WTC11 (cell line): Measurements from ENCODE around the gene CLDN3. TPM values are rescaled to one million over a fixed set of nuclear protein-coding genes. Genes with fewer than 3 reads are reported as not detected.
A peak's percentile ranks its signal among the peaks of the same experiment; 100 is the strongest.

ENCODE experiments used
- ATAC-seq: fragments of 200-7000 bp; cut with Tn5 transposase; 2 replicates; pipeline ENCODE4 v1.10.0; 2021; ENCODE audit warnings: mild to moderate bottlenecking, moderate library complexity
- CTCF ChIA-PET: fragments of 300-600 bp; sonication (Branson Sonifier 250); formaldehyde crosslinking; loops from one replicate; lab custom pipeline; 2021; ENCODE audit warnings: antibody characterized with exemption; lab: Charles Lee
- POLR2A ChIA-PET: fragments of 350-600 bp; sonication (Branson Sonifier 250); formaldehyde crosslinking; loops from one replicate; lab custom pipeline; 2021; ENCODE audit warnings: antibody characterized with exemption; lab: Charles Lee
- DNase-seq: peaks from one replicate; pipeline ENCODE4 v3.0.0; 2021; ENCODE audit warnings: low spot score
- H3K27ac Mint-ChIP-seq: 2 replicates; pipeline ENCODE4 v1.8.0; 2021; ENCODE audit warnings: mixed read lengths
- H3K27me3 Mint-ChIP-seq: 2 replicates; pipeline ENCODE4 v1.8.0; 2021; ENCODE audit warnings: low read depth, mild to moderate bottlenecking, moderate library complexity, mixed read lengths
- H3K36me3 Mint-ChIP-seq: 2 replicates; pipeline ENCODE4 v1.8.0; 2021; ENCODE audit warnings: mixed read lengths
- H3K4me1 Mint-ChIP-seq: 2 replicates; pipeline ENCODE4 v1.8.0; 2022; ENCODE audit warnings: mixed read lengths
- H3K4me3 Mint-ChIP-seq: 2 replicates; pipeline ENCODE4 v1.8.0; 2021; ENCODE audit warnings: mild to moderate bottlenecking, moderate library complexity, mixed read lengths
- H3K9me3 Mint-ChIP-seq: 2 replicates; pipeline ENCODE4 v1.8.0; 2021; ENCODE audit warnings: mixed read lengths
- ESRRA ChIP-seq: sonication (generic); formaldehyde crosslinking; IDR thresholded peaks from 2 replicates; pipeline ENCODE4 v1.8.1; 2022; ENCODE audit warnings: mild to moderate bottlenecking, missing genetic modification reagents, borderline replicate concordance
- GABPB1 ChIP-seq: sonication (generic); formaldehyde crosslinking; IDR thresholded peaks from 2 replicates; pipeline ENCODE4 v1.8.1; 2023; ENCODE audit warnings: mild to moderate bottlenecking, missing genetic modification reagents
- MXD4 ChIP-seq: fragments of 250-450 bp; sonication (Bioruptor Pico); IDR thresholded peaks from 2 replicates; pipeline ENCODE4 v1.8.0; 2021; ENCODE audit warnings: mild to moderate bottlenecking, moderate library complexity, borderline replicate concordance
- NFE2L1 ChIP-seq: sonication (generic); formaldehyde crosslinking; IDR thresholded peaks from 2 replicates; pipeline ENCODE4 v1.8.1; 2023; ENCODE audit warnings: missing genetic modification reagents
- NR2C2 ChIP-seq: sonication (generic); formaldehyde crosslinking; IDR thresholded peaks from 2 replicates; pipeline ENCODE4 v1.8.0; 2022; ENCODE audit warnings: mild to moderate bottlenecking, missing genetic modification reagents
- RORB ChIP-seq: fragments of 250-450 bp; sonication (Bioruptor Pico); IDR thresholded peaks from 2 replicates; pipeline ENCODE4 v1.9.0; 2021; ENCODE audit warnings: mild to moderate bottlenecking
- TCF7 ChIP-seq: sonication (generic); formaldehyde crosslinking; IDR thresholded peaks from 2 replicates; pipeline ENCODE4 v1.8.0; 2022; ENCODE audit warnings: mild to moderate bottlenecking, low read depth, missing genetic modification reagents, moderate library complexity
- TEAD1 ChIP-seq: sonication (generic); formaldehyde crosslinking; IDR thresholded peaks from 2 replicates; pipeline ENCODE4 v1.8.0; 2022; ENCODE audit warnings: mild to moderate bottlenecking, missing genetic modification reagents
- ZNF138 ChIP-seq: sonication (generic); formaldehyde crosslinking; conservative IDR thresholded peaks from 2 replicates; pipeline ENCODE4 v1.8.1; 2022; ENCODE audit warnings: mild to moderate bottlenecking, moderate library complexity, missing genetic modification reagents
- ZNF263 ChIP-seq: sonication (generic); formaldehyde crosslinking; IDR thresholded peaks from 2 replicates; pipeline ENCODE4 v1.8.1; 2022; ENCODE audit warnings: low read depth, mild to moderate bottlenecking, moderate library complexity, missing genetic modification reagents
- ZNF423 ChIP-seq: fragments of 250-450 bp; sonication (Bioruptor Pico); IDR thresholded peaks from 2 replicates; pipeline ENCODE4 v2.1.2; 2022; ENCODE audit warnings: mild to moderate bottlenecking, moderate library complexity
- total RNA-seq: library from RNA; stranded (reverse); gene quantifications from 3 replicates; pipeline ENCODE4 v1.2.3, GENCODE V29; 2021
- TF ChIP-seq, protein P1 (sequence below): sonication (generic); formaldehyde crosslinking; IDR thresholded peaks from 2 replicates; pipeline ENCODE4 v1.8.0; 2022; ENCODE audit warnings: missing genetic modification reagents
- TF ChIP-seq, protein P2 (sequence below): sonication (generic); formaldehyde crosslinking; IDR thresholded peaks from 2 replicates; pipeline ENCODE4 v1.8.0; 2023; ENCODE audit warnings: missing genetic modification reagents
- TF ChIP-seq, protein P3 (sequence below): sonication (generic); formaldehyde crosslinking; IDR thresholded peaks from 2 replicates; pipeline ENCODE4 v1.8.0; 2023; ENCODE audit warnings: missing genetic modification reagents, mild to moderate bottlenecking, borderline replicate concordance
- TF ChIP-seq, protein P4 (sequence below): sonication (generic); formaldehyde crosslinking; IDR thresholded peaks from 2 replicates; pipeline ENCODE4 v1.8.1; 2022; ENCODE audit warnings: mild to moderate bottlenecking, moderate library complexity, missing genetic modification reagents

The CLDN3 gene
- total RNA-seq, 1 experiment from 2014 or later, result 20.7 TPM

DNA sequence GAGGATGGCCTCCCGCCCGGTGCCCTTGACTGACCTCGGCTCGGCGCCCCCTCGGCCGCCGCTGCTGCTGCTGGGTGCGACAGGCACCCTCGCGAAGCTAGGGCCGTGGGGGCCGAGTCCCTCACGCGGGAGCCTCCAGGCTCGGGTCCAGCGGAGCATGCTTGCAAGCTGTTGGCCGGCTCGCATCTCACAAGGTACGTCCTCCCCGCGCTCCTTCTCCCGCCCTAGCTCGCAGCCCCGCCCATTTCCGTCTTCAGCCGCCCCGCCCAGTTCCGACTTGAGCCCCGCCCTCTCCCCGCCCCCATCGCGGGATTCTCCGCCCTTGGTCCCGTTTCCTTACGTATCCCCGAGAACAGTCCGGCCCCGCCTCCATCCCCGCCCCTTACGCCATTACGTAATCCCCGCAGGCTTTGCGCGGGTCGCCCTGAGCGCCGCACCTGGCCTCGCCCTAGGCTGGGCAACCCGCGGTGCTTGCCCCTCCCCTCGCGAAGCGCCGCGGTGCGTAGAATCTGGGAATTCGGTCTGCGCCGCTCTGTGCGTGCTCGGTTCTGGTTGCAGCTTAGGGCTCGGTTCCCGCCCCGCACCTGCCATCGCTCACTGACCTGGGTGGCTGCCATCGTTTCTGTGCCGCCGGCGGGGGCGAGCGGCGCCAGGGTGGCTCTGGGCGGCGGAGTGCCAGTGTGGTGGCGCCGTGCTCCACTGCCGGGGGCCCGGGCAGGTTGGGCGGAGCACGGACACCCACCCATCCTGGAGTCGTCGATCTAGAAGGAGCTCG lies 31.3 kb downstream of the CLDN3 start, which contains the start of gene ABHD11 (continued):
- TF ChIP-seq, protein P1, sequence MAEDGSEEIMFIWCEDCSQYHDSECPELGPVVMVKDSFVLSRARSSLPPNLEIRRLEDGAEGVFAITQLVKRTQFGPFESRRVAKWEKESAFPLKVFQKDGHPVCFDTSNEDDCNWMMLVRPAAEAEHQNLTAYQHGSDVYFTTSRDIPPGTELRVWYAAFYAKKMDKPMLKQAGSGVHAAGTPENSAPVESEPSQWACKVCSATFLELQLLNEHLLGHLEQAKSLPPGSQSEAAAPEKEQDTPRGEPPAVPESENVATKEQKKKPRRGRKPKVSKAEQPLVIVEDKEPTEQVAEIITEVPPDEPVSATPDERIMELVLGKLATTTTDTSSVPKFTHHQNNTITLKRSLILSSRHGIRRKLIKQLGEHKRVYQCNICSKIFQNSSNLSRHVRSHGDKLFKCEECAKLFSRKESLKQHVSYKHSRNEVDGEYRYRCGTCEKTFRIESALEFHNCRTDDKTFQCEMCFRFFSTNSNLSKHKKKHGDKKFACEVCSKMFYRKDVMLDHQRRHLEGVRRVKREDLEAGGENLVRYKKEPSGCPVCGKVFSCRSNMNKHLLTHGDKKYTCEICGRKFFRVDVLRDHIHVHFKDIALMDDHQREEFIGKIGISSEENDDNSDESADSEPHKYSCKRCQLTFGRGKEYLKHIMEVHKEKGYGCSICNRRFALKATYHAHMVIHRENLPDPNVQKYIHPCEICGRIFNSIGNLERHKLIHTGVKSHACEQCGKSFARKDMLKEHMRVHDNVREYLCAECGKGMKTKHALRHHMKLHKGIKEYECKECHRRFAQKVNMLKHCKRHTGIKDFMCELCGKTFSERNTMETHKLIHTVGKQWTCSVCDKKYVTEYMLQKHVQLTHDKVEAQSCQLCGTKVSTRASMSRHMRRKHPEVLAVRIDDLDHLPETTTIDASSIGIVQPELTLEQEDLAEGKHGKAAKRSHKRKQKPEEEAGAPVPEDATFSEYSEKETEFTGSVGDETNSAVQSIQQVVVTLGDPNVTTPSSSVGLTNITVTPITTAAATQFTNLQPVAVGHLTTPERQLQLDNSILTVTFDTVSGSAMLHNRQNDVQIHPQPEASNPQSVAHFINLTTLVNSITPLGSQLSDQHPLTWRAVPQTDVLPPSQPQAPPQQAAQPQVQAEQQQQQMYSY (CRISPR knock-in tag), result peak; percentile 41
- TF ChIP-seq TCF7 (CRISPR knock-in tag) (peak; percentile 57; the same call in 1 of the 2 replicates), NR2C2 (CRISPR knock-in tag) (no peak), ZNF263 (CRISPR knock-in tag) (0 out of 2 replicates have a peak, but pooled peaks have one; percentile 46), RORB (CRISPR knock-in tag) (no peak), NFE2L1 (CRISPR knock-in tag) (peak; percentile 82; the same call in 1 of the 2 replicates), ZNF138 (CRISPR knock-in tag) (no peak), MXD4 (CRISPR knock-in tag) (no peak), GABPB1 (peak; percentile 86), ESRRA (CRISPR knock-in tag) (no peak), ZNF423 (CRISPR knock-in tag) (peak; percentile 54; the same call in 1 of the 2 replicates)
- TF ChIP-seq, protein P2, sequence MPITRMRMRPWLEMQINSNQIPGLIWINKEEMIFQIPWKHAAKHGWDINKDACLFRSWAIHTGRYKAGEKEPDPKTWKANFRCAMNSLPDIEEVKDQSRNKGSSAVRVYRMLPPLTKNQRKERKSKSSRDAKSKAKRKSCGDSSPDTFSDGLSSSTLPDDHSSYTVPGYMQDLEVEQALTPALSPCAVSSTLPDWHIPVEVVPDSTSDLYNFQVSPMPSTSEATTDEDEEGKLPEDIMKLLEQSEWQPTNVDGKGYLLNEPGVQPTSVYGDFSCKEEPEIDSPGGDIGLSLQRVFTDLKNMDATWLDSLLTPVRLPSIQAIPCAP (CRISPR knock-in tag), result no peak
- TF ChIP-seq, protein P3, sequence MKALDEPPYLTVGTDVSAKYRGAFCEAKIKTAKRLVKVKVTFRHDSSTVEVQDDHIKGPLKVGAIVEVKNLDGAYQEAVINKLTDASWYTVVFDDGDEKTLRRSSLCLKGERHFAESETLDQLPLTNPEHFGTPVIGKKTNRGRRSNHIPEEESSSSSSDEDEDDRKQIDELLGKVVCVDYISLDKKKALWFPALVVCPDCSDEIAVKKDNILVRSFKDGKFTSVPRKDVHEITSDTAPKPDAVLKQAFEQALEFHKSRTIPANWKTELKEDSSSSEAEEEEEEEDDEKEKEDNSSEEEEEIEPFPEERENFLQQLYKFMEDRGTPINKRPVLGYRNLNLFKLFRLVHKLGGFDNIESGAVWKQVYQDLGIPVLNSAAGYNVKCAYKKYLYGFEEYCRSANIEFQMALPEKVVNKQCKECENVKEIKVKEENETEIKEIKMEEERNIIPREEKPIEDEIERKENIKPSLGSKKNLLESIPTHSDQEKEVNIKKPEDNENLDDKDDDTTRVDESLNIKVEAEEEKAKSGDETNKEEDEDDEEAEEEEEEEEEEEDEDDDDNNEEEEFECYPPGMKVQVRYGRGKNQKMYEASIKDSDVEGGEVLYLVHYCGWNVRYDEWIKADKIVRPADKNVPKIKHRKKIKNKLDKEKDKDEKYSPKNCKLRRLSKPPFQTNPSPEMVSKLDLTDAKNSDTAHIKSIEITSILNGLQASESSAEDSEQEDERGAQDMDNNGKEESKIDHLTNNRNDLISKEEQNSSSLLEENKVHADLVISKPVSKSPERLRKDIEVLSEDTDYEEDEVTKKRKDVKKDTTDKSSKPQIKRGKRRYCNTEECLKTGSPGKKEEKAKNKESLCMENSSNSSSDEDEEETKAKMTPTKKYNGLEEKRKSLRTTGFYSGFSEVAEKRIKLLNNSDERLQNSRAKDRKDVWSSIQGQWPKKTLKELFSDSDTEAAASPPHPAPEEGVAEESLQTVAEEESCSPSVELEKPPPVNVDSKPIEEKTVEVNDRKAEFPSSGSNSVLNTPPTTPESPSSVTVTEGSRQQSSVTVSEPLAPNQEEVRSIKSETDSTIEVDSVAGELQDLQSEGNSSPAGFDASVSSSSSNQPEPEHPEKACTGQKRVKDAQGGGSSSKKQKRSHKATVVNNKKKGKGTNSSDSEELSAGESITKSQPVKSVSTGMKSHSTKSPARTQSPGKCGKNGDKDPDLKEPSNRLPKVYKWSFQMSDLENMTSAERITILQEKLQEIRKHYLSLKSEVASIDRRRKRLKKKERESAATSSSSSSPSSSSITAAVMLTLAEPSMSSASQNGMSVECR, result peak; percentile 27; the same call in 1 of the 2 replicates
- TF ChIP-seq, protein P4, sequence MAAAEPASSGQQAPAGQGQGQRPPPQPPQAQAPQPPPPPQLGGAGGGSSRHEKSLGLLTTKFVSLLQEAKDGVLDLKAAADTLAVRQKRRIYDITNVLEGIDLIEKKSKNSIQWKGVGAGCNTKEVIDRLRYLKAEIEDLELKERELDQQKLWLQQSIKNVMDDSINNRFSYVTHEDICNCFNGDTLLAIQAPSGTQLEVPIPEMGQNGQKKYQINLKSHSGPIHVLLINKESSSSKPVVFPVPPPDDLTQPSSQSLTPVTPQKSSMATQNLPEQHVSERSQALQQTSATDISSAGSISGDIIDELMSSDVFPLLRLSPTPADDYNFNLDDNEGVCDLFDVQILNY (CRISPR knock-in tag), result peak; percentile 67; the same call in 1 of the 2 replicates
- TF ChIP-seq, all 79 proteins: peak for 23

DNA sequence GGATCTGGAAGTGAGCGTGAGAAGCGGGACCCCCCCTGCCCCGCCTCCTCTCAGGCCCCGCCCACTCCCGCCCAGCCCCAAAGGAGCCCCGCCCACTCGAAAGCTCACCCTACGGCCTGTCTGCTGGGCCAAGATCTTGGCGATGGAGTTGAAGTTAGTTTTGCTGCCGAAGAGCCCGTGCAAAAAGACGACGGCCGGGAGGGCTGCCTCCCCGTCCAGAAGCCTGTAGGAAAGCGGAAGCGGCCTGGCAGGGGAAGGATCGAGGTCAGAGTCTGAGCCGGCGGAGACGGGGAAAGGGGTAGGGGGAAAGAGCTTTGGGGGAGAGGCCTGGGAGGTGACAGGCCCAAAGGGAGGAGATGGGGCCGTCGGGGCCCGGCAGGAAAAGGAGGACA lies 31.9 kb downstream of the CLDN3 start:
- peak overlapping the region; percentile 93 for H3K4me3 Mint-ChIP-seq
- DNase-seq (peak; percentile 64), ATAC-seq (peak; percentile 2)
- POLR2A ChIA-PET, result interaction anchor here (0.5 to 7.5 kb wide), 16 partner anchors 13 to 217 kb away, joined by 3 to 91 read pairs (median 4); partner anchors contain the start of genes BAZ1B, CLDN3, CLDN4 and METTL27
- H3K36me3 Mint-ChIP-seq, result peaks cover 11% of the 10 kb centered on the region
- peak overlapping the region; percentile 98 for H3K27ac Mint-ChIP-seq
- peaks cover 3% of the 10 kb centered on the region for H3K9me3 Mint-ChIP-seq
- H3K27me3 Mint-ChIP-seq, result peaks cover 22% of the 10 kb centered on the region
- CTCF ChIA-PET, result interaction anchor here (0.6 to 4.5 kb wide), 11 partner anchors 13 to 341 kb away, joined by 3 to 22 read pairs (median 4); partner anchors contain the start of gene CLDN3
- TF ChIP-seq, protein P1 (CRISPR knock-in tag), result no peak; the same call in 1 of the 2 replicates
- 0 out of 2 replicates have a peak, but pooled peaks have one; percentile 20 for TF ChIP-seq TEAD1 (CRISPR knock-in tag)
- H3K4me1 Mint-ChIP-seq, result peaks cover 31% of the 10 kb centered on the region
